GM06990 (cell line): ENCODE results near the gene GAPDH.

Source experiments
- DNase-seq: peaks from one replicate; pipeline ENCODE4 v3.0.0-alpha.2; 2011; ENCODE audit not compliant: insufficient read length; ENCODE audit errors: extremely low read depth
- H3K27me3 ChIP-seq: replicated peaks from 2 replicates; pipeline ENCODE4 v1.6.0; 2011; ENCODE audit warnings: low read length; ENCODE audit not compliant: control insufficient read depth, insufficient read depth
- H3K36me3 ChIP-seq: 2 replicates; pipeline ENCODE4 v1.5.1; 2011; ENCODE audit warnings: low read length; ENCODE audit not compliant: control insufficient read depth, insufficient read depth
- H3K4me3 ChIP-seq: replicated peaks from 2 replicates; pipeline ENCODE4 v1.5.1; 2011; ENCODE audit warnings: low read depth, mild to moderate bottlenecking, control low read depth, low read length
- CTCF ChIP-seq: IDR thresholded peaks from 2 replicates; pipeline ENCODE4 v1.5.1; 2011; ENCODE audit warnings: low read length, control low read depth, mild to moderate bottlenecking, inconsistent platforms; ENCODE audit not compliant: insufficient read depth, poor library complexity, severe bottlenecking

GAPDH gene

GRCh38 chr12:6532051-6532926 is 2.0 kb upstream of the GAPDH start:
- Histone ChIP-seq H3K4me3 (peak overlapping the region; percentile 97), H3K27me3 (no peaks in the 10 kb centered on the region), H3K36me3 (peaks cover 50% of the 10 kb centered on the region)
- DNase-seq: peak; percentile 74
- TF ChIP-seq CTCF: no peak

GRCh38 chr12:6532927-6533652 is 1.2 kb upstream of the GAPDH start:
- peaks cover 49% of the 10 kb centered on the region for H3K36me3 ChIP-seq
- no peak for TF ChIP-seq CTCF
- H3K27me3 ChIP-seq: no peaks in the 10 kb centered on the region
- peak overlapping the region; percentile 97 for H3K4me3 ChIP-seq
- DNase-seq: peak; percentile 43

- peak overlapping the region; percentile 97 for H3K4me3 ChIP-seq
- no peaks in the 10 kb centered on the region for H3K27me3 ChIP-seq
- TF ChIP-seq CTCF: no peak
- H3K36me3 ChIP-seq: peaks cover 50% of the 10 kb centered on the region
- DNase-seq: peak; percentile 87
Observed at GRCh38 chr12:6533653-6533922, 729 bp upstream of the GAPDH start.

- Histone ChIP-seq H3K36me3 (peaks cover 44% of the 10 kb centered on the region), H3K27me3 (no peaks in the 10 kb centered on the region), H3K4me3 (peak overlapping the region; percentile 97)
- DNase-seq: no peak
- no peak for TF ChIP-seq CTCF
Observed at GRCh38 chr12:6534695-6534944, 303 bp downstream of the GAPDH start.

- Histone ChIP-seq H3K27me3 (no peaks in the 10 kb centered on the region), H3K36me3 (peaks cover 41% of the 10 kb centered on the region), H3K4me3 (peak overlapping the region; percentile 97)
- no peak for TF ChIP-seq CTCF
- DNase-seq: peak; percentile 83
Observed at GRCh38 chr12:6534945-6535696, 804 bp downstream of the GAPDH start.
